ENCODE measurements around the gene E2F3. TPM values are rescaled to one million over a fixed set of nuclear protein-coding genes. Genes with fewer than 3 reads are reported as not detected.

E2F3 gene
- total RNA-seq, 1 donor from 2014 or later: 27.4 TPM

- Histone ChIP-seq H3K4me3 (ENCODE audit: insufficient read depth, low read depth, low read length) (no peak overlapping the region), H3K36me3 (ENCODE audit: insufficient read depth, low read length) (no peaks in the 10 kb centered on the region), H2AFZ (ENCODE audit: low read depth, low read length) (no peak overlapping the region), H3K9ac (ENCODE audit: low read length) (no peak overlapping the region), H3K9me3 (ENCODE audit: insufficient read depth, low read depth, low read length) (no peaks in the 10 kb centered on the region), H3K27ac (ENCODE audit: low read depth, low read length) (no peak overlapping the region), H3K79me2 (ENCODE audit: insufficient read depth, low read length) (peaks cover 83% of the 10 kb centered on the region), H3K4me2 (ENCODE audit: low read length) (no peak overlapping the region), H3K27me3 (ENCODE audit: insufficient read depth, low read length) (no peaks in the 10 kb centered on the region), H3K4me1 (ENCODE audit: insufficient read depth, low read length) (peaks cover 9% of the 10 kb centered on the region), H4K20me1 (ENCODE audit: insufficient read depth, low read length) (peaks cover 74% of the 10 kb centered on the region)
- H3K9me3 Mint-ChIP-seq (ENCODE audit: unreplicated experiment): no peaks in the 10 kb centered on the region
- no peak overlapping the region for H3K4me3 Mint-ChIP-seq (ENCODE audit: unreplicated experiment)
- H3K4me1 Mint-ChIP-seq (ENCODE audit: low read depth, unreplicated experiment): peaks cover 10% of the 10 kb centered on the region
- DNase-seq (ENCODE audit: low read depth) (no peak), FAIRE-seq (no peak)
- no peak for TF ChIP-seq CTCF (IDR thresholded peaks at IDR 0.05; ENCODE audit: insufficient read depth, low read depth, low read length)
- no peak for TF ChIP-seq EZH2 (IDR thresholded peaks at IDR 0.05; ENCODE audit: insufficient read depth, low read length)
- peaks cover 14% of the 10 kb centered on the region for H3K36me3 Mint-ChIP-seq (ENCODE audit: low read depth, unreplicated experiment)
- H3K27ac Mint-ChIP-seq (ENCODE audit: unreplicated experiment): peak overlapping the region; percentile 62
- no peaks in the 10 kb centered on the region for H3K27me3 Mint-ChIP-seq (ENCODE audit: low read depth, unreplicated experiment)
These were observed 56.6 kb downstream of the E2F3 start for GRCh38 chr6:20458027-20458894.

GRCh38 chr6:20459682-20460081, 58.0 kb downstream of the E2F3 start:
- no peaks in the 10 kb centered on the region for H3K9me3 Mint-ChIP-seq (ENCODE audit: unreplicated experiment)
- no peak overlapping the region for H3K4me2 ChIP-seq (ENCODE audit: low read length)
- FAIRE-seq: no peak
- H3K4me3 Mint-ChIP-seq (ENCODE audit: unreplicated experiment): no peak overlapping the region
- H3K27me3 Mint-ChIP-seq (ENCODE audit: low read depth, unreplicated experiment): no peaks in the 10 kb centered on the region
- TF ChIP-seq CTCF (IDR thresholded peaks at IDR 0.05; ENCODE audit: insufficient read depth, low read depth, low read length) (no peak), EZH2 (IDR thresholded peaks at IDR 0.05; ENCODE audit: insufficient read depth, low read length) (no peak)
- no peak overlapping the region for H3K27ac ChIP-seq (ENCODE audit: low read depth, low read length)
- H3K36me3 ChIP-seq (ENCODE audit: insufficient read depth, low read length): no peaks in the 10 kb centered on the region
- H3K9ac ChIP-seq (ENCODE audit: low read length): no peak overlapping the region
- peaks cover 16% of the 10 kb centered on the region for H3K36me3 Mint-ChIP-seq (ENCODE audit: low read depth, unreplicated experiment)
- DNase-seq (ENCODE audit: low read depth): no peak
- H4K20me1 ChIP-seq (ENCODE audit: insufficient read depth, low read length): peaks cover 74% of the 10 kb centered on the region
- no peaks in the 10 kb centered on the region for H3K9me3 ChIP-seq (ENCODE audit: insufficient read depth, low read depth, low read length)
- peaks cover 10% of the 10 kb centered on the region for H3K4me1 Mint-ChIP-seq (ENCODE audit: low read depth, unreplicated experiment)
- no peak overlapping the region for H3K4me3 ChIP-seq (ENCODE audit: insufficient read depth, low read depth, low read length)
- no peak overlapping the region for H2AFZ ChIP-seq (ENCODE audit: low read depth, low read length)
- peaks cover 9% of the 10 kb centered on the region for H3K4me1 ChIP-seq (ENCODE audit: insufficient read depth, low read length)
- no peaks in the 10 kb centered on the region for H3K27me3 ChIP-seq (ENCODE audit: insufficient read depth, low read length)
- no peak overlapping the region for H3K27ac Mint-ChIP-seq (ENCODE audit: unreplicated experiment)
- H3K79me2 ChIP-seq (ENCODE audit: insufficient read depth, low read length): peaks cover 83% of the 10 kb centered on the region

GRCh38 chr6:20461576-20461975, 59.9 kb downstream of the E2F3 start:
- Histone ChIP-seq H4K20me1 (ENCODE audit: insufficient read depth, low read length) (peaks cover 66% of the 10 kb centered on the region), H3K4me1 (ENCODE audit: insufficient read depth, low read length) (no peaks in the 10 kb centered on the region), H3K79me2 (ENCODE audit: insufficient read depth, low read length) (peaks cover 73% of the 10 kb centered on the region), H3K9ac (ENCODE audit: low read length) (no peak overlapping the region), H3K27me3 (ENCODE audit: insufficient read depth, low read length) (no peaks in the 10 kb centered on the region), H3K9me3 (ENCODE audit: insufficient read depth, low read depth, low read length) (no peaks in the 10 kb centered on the region), H3K4me3 (ENCODE audit: insufficient read depth, low read depth, low read length) (no peak overlapping the region), H2AFZ (ENCODE audit: low read depth, low read length) (no peak overlapping the region), H3K27ac (ENCODE audit: low read depth, low read length) (no peak overlapping the region), H3K4me2 (ENCODE audit: low read length) (no peak overlapping the region), H3K36me3 (ENCODE audit: insufficient read depth, low read length) (no peaks in the 10 kb centered on the region)
- H3K4me1 Mint-ChIP-seq (ENCODE audit: low read depth, unreplicated experiment): no peaks in the 10 kb centered on the region
- peaks cover 16% of the 10 kb centered on the region for H3K36me3 Mint-ChIP-seq (ENCODE audit: low read depth, unreplicated experiment)
- no peaks in the 10 kb centered on the region for H3K27me3 Mint-ChIP-seq (ENCODE audit: low read depth, unreplicated experiment)
- TF ChIP-seq CTCF (IDR thresholded peaks at IDR 0.05; ENCODE audit: insufficient read depth, low read depth, low read length) (no peak), EZH2 (IDR thresholded peaks at IDR 0.05; ENCODE audit: insufficient read depth, low read length) (no peak)
- H3K27ac Mint-ChIP-seq (ENCODE audit: unreplicated experiment): no peak overlapping the region
- no peak overlapping the region for H3K4me3 Mint-ChIP-seq (ENCODE audit: unreplicated experiment)
- no peak for FAIRE-seq
- no peaks in the 10 kb centered on the region for H3K9me3 Mint-ChIP-seq (ENCODE audit: unreplicated experiment)
- DNase-seq (ENCODE audit: low read depth): no peak

All from astrocyte (in vitro differentiated cells and primary cell).